HG03196 (cell line): ENCODE results near the gene PEAK3.

Experiments
- ATAC-seq: cut with Tn5 transposase; IDR thresholded peaks from one replicate; pipeline ENCODE4 v1.9.1; 2021; ENCODE audit not compliant: unreplicated experiment

Gene PEAK3

GRCh38 chr19:2271234-2272103 lies 10.5 kb downstream of the PEAK3 start:
- no peak for ATAC-seq

- ATAC-seq, result no peak
Observed at GRCh38 chr19:2270423-2271233, 11.3 kb downstream of the PEAK3 start.

GRCh38 chr19:2270157-2270422 lies 11.9 kb downstream of the PEAK3 start:
- no peak for ATAC-seq

GRCh38 chr19:2269244-2270156 lies 12.5 kb downstream of the PEAK3 start:
- peak; percentile 44 for ATAC-seq

GRCh38 chr19:2268861-2269243 lies 13.1 kb downstream of the PEAK3 start:
- ATAC-seq, result no peak

DNA sequence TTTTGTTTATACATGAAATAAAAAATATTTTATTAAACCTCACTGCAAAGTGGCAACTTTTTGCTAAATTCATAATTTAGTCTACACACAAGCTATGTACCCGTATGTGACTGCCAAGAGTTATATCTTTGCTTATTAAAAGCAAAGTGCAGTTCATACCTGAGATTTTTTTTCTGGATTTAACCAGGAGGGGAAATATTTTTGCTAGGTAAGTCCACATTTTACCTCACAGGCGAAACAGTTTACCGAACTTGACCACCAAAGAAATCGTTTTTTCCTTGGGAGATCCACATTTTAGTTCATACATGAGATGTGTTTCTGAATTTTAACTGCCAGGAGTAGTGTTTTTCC lies 13.5 kb downstream of the PEAK3 start:
- ATAC-seq, result no peak

- ATAC-seq, result peak; percentile 23
Observed at GRCh38 chr19:2266183-2266993, 15.6 kb downstream of the PEAK3 start.

GRCh38 chr19:2261438-2262172 lies 20.4 kb downstream of the PEAK3 start:
- ATAC-seq, result no peak

DNA sequence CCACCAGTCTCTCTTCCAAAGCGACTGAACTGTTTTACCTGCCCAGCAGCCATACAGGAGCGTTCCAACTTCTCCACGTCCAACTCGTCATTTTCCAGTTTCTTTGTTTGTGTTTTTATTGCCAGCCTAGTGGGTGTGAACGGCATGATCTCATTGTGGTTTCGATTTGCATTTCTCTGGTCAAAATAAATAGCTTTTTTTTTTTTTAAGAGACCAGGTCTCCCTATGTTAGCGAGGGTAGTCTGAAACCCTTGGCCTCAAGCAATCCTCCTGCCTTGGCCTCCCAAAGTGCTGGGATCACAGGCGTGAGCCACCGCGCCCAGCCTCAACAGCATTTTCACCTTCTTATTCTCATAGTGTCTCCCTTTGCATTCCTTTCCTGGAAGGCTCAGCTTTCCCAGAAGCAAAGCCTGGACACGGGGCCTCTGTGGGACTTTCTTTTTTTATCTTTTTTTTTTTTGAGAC lies 21.6 kb downstream of the PEAK3 start:
- no peak for ATAC-seq

- no peak for ATAC-seq
Observed at GRCh38 chr19:2259336-2259735, 22.6 kb downstream of the PEAK3 start.

GRCh38 chr19:2255982-2256685 lies 25.8 kb downstream of the PEAK3 start, which contains the start of gene JSRP1:
TSS of gene JSRP1 (minus strand) at chr19:2256417. CDS start at chr19:2255314, 1,103 bp downstream.
- no peak for ATAC-seq

- ATAC-seq, result no peak
Observed at GRCh38 chr19:2255112-2255845, 26.7 kb downstream of the PEAK3 start.

DNA sequence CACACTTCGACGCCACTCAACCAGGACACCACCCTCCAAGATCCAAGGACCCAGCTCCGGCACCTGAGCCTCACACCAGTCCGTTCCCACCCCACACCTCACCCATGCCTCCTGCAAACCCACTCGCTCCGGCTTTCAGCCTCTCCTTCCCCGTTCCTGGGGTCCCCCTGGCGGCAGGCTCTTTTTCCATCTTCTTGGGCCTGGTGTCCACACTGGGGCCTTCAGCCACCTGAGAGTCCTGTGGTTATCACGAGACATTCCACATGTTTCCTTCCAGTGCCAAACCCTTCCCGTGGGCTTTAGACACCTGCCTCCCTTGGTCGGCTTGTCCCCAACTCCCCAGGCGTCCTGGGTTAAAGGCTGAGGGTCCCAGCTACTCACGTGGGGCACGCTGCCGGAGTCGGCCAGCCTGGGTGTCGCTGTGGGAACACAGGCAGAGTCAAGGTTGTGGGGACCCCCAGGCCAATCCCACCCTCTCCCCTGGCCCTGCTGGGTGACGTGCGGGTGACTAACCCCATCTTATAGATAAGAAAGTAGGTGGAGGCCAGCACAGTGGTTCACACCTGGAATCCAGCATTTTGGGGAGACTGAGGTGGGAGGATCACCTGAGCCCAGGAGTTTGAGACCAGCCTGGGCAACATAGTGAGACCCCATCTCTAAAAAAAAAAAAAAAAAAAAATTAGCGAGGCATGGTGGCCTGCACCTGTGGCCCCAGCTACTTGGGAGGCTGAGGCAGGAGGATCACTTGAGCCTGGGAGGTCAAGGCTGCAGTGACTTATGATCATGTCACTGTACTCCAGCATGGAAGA lies 27.7 kb downstream of the PEAK3 start:
- no peak for ATAC-seq

GRCh38 chr19:2253106-2254063 lies 28.6 kb downstream of the PEAK3 start:
- ATAC-seq, result no peak

- ATAC-seq, result no peak
Observed at GRCh38 chr19:2252797-2253105, 29.2 kb downstream of the PEAK3 start.

DNA sequence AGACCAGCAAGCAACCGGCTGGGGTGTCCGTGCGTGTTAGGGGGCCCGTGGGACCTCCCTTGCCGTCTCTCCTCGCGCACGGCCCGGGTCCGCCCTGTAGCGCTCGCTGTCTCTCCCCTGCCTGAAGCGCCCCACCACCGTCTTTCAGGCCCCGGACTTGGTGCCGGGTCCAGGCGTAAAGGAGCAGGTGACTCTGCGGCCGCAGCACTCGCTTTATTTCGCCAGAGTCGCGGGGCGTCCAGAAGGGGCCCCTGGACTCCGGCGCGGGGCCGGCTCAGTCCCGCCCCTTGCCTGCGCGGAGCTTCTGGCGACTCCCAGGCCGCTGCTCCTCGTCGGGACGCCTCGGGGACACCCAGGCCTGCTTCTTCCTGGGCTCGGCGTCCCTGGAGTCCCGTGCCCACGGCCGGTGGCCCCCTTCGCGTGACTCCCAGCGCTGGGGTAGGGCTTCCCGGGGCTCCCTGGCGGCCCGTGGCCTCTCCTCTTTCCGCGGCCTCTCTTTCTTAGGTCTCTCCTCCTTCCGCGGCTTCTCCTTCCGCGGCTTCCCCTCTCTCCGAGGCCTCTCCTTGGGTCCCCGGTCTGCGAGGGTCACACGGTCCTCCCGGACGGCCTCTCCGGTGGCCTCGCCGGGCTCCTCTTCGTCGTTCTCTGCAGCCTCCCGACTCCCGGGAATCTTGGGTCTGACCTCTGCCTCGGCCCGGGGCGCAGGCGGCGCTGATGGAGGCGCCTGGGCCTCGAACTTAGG lies 29.7 kb downstream of the PEAK3 start:
- no peak for ATAC-seq
